ENCODE results near the gene ING5. TPM values are rescaled to one million over a fixed set of nuclear protein-coding genes. Genes with fewer than 3 reads are reported as not detected.

ING5 gene
- total RNA-seq, 2 experiments from 2014 or later: 65.4 to 90.9 TPM

GRCh38 chr2:241775223-241776177, 73.7 kb downstream of the ING5 start:
- H4K20me1 ChIP-seq (ENCODE audit: insufficient read depth, low read length): no peaks in the 10 kb centered on the region
- H3K4me3 ChIP-seq (ENCODE audit: low read depth, low read length, poor library complexity, severe bottlenecking): no peak overlapping the region
- no peaks in the 10 kb centered on the region for H3K9me2 ChIP-seq (ENCODE audit: insufficient read depth, low read length)
- no peaks in the 10 kb centered on the region for H3K36me3 ChIP-seq (ENCODE audit: insufficient read depth, low read length)
- TF ChIP-seq CTCF (conservative IDR thresholded peaks at IDR 0.05; ENCODE audit: low read length) (no peak), EZH2phosphoT487 (IDR thresholded peaks at IDR 0.05; ENCODE audit: borderline replicate concordance, low read depth, low read length) (no peak)
- no peak overlapping the region for H2AFZ ChIP-seq (ENCODE audit: low read length)
- H3K4me1 ChIP-seq (ENCODE audit: insufficient read depth, low read length, poor library complexity, severe bottlenecking): no peaks in the 10 kb centered on the region
- no peak overlapping the region for H3K27ac ChIP-seq (ENCODE audit: low read depth, low read length, poor library complexity, severe bottlenecking)
- DNase-seq (ENCODE audit: low spot score): no peak
- intact Hi-C loops (cut with micrococcal nuclease; ENCODE audit: unreplicated experiment): no loop called here
- BruUV-seq (replicated peaks): no TSS peak
- ChIA-PET CTCF (ENCODE audit: unreplicated experiment) (no interaction called here), POLR2A (no interaction called here)
- no peaks in the 10 kb centered on the region for H3K9me3 ChIP-seq (ENCODE audit: low read length)
- no peaks in the 10 kb centered on the region for H3K79me2 ChIP-seq (ENCODE audit: insufficient read depth, low read depth, low read length)
- no peak overlapping the region for H3K4me2 ChIP-seq (ENCODE audit: low read length)

DNA sequence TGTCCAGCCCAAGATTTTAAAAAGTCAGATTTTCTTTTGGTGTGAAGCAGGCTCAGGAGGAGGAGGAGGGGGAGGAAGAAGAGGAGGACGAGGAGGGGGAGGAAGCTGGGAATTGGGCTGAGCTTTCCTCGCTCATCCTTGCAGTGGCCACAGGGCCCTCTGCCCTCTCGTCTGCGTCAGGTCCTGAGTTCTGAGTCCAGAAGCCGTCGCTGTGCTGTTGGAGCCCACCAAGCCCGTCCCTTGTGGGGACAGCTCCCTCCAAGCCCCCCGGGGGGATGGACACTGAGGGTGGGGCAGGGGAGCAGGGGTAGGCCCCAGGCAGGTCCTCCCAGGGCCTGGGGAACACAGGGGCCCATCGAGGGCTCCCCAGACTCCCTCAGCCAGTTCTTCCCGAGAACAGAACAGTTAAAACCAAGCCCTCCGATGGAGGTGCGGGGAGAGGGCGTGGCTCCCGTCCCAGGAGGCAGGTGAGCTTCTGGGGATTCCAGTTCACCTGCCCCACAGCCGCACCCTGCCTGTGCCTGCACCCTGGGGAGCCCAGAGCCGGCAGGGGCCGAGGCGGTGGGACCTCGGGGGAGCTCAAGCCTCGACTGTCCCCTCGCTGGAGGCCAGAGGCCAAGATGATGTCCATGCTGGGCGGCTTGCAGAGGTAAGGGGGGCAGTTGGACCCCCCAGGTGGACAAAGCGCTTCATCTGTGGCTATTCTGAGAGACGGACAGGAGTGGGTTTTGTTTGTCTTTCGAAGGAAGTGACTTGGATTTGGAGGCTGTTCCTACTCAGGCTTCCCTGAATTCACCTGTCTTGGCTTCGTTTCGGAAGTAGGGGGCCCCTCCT, 74.7 kb downstream of the ING5 start, which contains the start of gene GAL3ST2:
TSS of gene GAL3ST2 (plus strand) at position 487 of the 834 bp plus-strand sequence. CDS start at position 621, 134 bp downstream.
- H2AFZ ChIP-seq (ENCODE audit: low read length): no peak within 1 kb of the TSS
- no peaks in the 10 kb centered on the region for H3K79me2 ChIP-seq (ENCODE audit: insufficient read depth, low read depth, low read length)
- no peaks in the 10 kb centered on the region for H3K9me2 ChIP-seq (ENCODE audit: insufficient read depth, low read length)
- no peak within 1 kb of the TSS for H3K4me3 ChIP-seq (ENCODE audit: low read depth, low read length, poor library complexity, severe bottlenecking)
- peaks cover 10% of the 10 kb centered on the region; the same call in 1 of the 2 replicates for H3K9me3 ChIP-seq (ENCODE audit: low read length)
- H4K20me1 ChIP-seq (ENCODE audit: insufficient read depth, low read length): no peaks in the 10 kb centered on the region
- no peaks in the 10 kb centered on the region for H3K36me3 ChIP-seq (ENCODE audit: insufficient read depth, low read length)
- no peaks in the 10 kb centered on the region for H3K4me1 ChIP-seq (ENCODE audit: insufficient read depth, low read length, poor library complexity, severe bottlenecking)
- intact Hi-C loops (cut with micrococcal nuclease; ENCODE audit: unreplicated experiment): no loop called here
- TF ChIP-seq EZH2phosphoT487 (IDR thresholded peaks at IDR 0.05; ENCODE audit: borderline replicate concordance, low read depth, low read length) (no peak), CTCF (conservative IDR thresholded peaks at IDR 0.05; ENCODE audit: low read length) (no peak)
- H3K4me2 ChIP-seq (ENCODE audit: low read length): no peak within 1 kb of the TSS
- no peak within 1 kb of the TSS for H3K27ac ChIP-seq (ENCODE audit: low read depth, low read length, poor library complexity, severe bottlenecking)
- CTCF ChIA-PET (ENCODE audit: unreplicated experiment): no interaction called here
- POLR2A ChIA-PET: no interaction called here
- no peak for DNase-seq (ENCODE audit: low spot score)
- no TSS peak for BruUV-seq (replicated peaks)

Measured in OCI-LY7 (cell line).